ENCODE data around the gene NFKB2. TPM values are rescaled to one million over a fixed set of nuclear protein-coding genes. Genes with fewer than 3 reads are reported as not detected.
A peak's percentile ranks its signal among the peaks of the same experiment; 100 is the strongest.

The NFKB2 gene
- total RNA-seq, 4 donors from 2014 or later, result 13.7 to 54.4 (median 28.8) TPM

DNA sequence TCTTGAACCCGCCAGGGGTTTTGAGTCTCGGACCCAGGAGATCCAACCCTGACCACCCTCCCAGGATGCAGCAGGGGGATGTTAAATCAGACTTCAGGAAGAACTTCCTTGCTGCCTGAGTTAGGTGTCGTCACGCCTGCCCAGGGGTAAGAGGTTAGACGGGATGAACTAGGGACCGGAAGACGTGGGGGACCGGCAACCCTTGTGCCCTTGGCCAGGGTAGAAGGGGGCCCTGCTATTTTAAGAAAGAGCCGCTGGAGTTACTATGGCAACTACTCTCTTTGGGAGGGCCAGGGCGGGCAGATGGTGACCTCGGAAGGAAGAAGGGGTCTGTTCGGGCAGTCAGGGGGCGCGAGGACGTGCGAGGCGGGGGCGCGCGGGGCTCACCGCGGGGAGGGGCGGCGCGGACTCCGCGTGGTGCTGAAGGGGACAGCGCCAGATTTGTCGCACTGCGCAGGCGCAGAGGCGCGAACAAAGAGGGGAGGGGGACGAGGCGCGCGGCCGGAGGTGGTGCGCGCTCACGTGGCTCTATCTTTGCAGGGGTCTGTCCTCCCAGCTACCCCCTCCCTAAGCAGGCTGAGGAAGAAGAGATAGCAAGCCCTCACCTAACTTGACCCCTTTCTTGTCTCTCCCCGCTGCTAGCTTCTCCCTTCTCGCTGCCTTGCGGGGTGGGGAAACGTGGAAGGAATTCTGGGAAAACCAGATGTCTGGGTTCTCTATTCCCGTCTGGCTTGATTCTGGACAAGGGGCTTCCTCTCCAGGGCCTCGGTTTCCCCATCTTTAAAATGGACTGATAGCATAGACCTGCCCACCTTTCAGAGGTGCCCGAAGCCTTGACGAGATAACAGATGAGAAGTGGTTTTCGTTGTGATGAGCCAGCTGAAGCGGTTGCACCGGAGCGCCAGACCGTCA, 24.0 kb downstream of the NFKB2 start:
- DNase-seq (ENCODE audit: low spot score), result no peak
- TF ChIP-seq, protein P1, sequence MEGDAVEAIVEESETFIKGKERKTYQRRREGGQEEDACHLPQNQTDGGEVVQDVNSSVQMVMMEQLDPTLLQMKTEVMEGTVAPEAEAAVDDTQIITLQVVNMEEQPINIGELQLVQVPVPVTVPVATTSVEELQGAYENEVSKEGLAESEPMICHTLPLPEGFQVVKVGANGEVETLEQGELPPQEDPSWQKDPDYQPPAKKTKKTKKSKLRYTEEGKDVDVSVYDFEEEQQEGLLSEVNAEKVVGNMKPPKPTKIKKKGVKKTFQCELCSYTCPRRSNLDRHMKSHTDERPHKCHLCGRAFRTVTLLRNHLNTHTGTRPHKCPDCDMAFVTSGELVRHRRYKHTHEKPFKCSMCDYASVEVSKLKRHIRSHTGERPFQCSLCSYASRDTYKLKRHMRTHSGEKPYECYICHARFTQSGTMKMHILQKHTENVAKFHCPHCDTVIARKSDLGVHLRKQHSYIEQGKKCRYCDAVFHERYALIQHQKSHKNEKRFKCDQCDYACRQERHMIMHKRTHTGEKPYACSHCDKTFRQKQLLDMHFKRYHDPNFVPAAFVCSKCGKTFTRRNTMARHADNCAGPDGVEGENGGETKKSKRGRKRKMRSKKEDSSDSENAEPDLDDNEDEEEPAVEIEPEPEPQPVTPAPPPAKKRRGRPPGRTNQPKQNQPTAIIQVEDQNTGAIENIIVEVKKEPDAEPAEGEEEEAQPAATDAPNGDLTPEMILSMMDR (IDR thresholded peaks at IDR 0.05), result no peak
- ATAC-seq (ENCODE audit: low FRiP score), result no peak

DNA sequence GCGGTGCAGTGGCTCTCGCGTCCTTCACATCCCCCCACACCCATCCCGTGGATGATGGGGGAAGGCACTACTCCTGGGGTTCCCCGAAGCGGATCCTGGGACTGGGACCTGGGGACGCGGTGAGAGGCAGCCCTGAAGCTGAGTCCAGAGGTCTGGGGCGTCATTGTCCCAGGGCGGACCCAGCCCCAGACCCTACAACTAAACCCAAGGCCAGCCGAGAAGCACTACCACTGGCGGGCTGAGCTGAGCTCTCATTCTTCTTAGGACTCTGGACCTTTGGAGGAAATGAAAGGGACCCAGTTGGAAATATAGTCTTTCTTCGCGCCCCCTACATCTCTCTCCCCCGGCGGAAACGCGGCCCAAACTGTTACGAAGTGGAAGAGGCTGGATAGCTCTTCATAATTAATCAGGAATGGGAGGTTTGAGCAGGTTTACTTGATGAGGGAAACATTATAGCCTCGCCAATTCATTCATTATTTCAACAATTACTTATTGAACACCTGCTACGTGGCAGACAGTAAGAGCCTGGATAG, 24.7 kb downstream of the NFKB2 start:
- DNase-seq (ENCODE audit: low spot score) (no peak), ATAC-seq (ENCODE audit: low FRiP score) (no peak)
- TF ChIP-seq, protein P1 (IDR thresholded peaks at IDR 0.05), result no peak

DNA sequence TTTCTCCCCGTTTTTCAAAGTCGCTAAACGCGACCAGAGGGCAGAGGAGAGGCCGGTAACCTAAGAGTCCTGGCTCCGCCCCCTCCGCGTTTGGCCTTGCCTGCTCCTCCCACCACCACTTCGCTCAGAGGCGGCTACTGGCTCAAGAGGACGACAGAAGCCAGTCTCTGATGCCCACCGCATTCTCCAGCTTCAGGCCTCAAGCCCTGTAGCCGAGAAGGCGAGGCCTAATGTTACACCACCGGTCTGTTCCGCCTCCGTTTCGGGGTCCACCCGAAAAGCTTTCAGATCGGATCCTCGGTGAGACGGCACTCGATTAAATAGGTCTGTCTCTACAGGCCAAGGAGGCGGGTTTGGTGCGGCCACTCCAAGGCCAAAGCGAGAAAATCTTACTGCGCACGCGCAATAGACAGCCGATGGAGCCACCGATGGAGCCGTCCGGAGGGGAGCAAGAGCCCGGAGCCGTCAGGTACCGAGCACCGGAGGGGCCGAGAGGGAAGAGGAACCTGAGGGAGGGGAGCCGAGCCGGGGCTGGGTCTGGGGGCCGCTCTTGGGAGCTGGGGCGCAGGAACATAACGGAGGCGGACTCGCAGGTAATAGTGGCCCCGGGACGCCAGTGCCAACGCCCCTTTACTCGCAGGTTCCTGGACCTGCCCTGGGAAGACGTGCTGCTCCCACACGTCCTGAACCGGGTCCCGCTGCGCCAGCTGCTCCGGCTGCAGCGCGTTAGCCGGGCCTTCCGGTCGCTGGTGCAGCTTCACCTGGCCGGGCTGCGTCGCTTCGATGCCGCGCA, 25.4 kb downstream of the NFKB2 start, which contains the start of gene FBXL15:
TSS of gene FBXL15 (plus strand) at position 123 of the 793 bp plus-strand sequence. CDS start at position 417, 294 bp downstream.
- ATAC-seq (ENCODE audit: low FRiP score) (peak; percentile 94), DNase-seq (ENCODE audit: low spot score) (peak; percentile 95)
- TF ChIP-seq, protein P1 (IDR thresholded peaks at IDR 0.05), result no peak

DNA sequence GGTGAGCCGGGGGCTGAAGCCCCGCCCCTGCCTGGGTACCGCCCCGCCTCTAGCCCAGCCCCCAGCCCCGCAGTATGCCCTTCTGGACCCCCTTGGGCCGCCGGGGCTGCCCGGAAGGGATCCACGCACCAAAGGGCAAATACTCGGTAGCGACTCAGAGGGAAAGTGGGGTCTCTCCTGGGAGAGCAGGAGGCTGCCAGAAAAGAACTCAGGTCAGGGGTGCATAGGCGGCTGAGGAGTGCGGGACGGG, 25.9 kb downstream of the NFKB2 start:
- no peak for DNase-seq (ENCODE audit: low spot score)
- no peak for ATAC-seq (ENCODE audit: low FRiP score)
- TF ChIP-seq, protein P1 (IDR thresholded peaks at IDR 0.05), result no peak

DNA sequence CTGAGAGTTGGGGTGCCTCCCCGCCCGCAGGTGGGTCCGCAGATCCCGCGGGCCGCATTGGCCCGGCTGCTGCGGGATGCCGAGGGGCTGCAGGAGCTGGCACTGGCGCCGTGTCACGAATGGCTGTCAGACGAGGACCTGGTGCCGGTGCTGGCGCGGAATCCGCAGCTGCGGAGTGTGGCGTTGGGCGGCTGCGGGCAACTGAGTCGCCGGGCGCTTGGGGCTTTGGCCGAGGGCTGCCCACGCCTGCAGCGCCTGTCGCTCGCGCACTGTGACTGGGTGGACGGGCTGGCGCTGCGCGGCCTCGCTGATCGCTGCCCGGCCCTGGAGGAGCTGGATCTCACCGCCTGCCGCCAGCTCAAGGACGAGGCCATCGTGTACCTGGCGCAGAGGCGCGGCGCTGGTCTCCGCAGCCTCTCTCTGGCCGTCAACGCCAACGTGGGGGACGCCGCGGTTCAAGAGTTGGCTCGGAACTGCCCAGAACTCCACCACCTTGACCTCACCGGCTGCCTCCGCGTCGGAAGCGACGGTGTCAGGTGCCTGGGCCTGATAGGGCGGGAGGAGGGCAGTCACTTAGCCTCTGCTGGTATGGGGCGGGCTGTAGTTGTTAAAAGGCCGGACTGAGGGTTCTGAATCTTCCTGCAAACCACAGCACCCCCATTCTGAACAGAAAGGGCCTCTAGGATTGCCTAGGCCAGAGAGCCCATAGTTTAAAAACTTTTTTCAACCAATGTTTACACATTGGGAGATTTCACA, 26.4 kb downstream of the NFKB2 start:
- ATAC-seq (ENCODE audit: low FRiP score), result peak; percentile 11

DNA sequence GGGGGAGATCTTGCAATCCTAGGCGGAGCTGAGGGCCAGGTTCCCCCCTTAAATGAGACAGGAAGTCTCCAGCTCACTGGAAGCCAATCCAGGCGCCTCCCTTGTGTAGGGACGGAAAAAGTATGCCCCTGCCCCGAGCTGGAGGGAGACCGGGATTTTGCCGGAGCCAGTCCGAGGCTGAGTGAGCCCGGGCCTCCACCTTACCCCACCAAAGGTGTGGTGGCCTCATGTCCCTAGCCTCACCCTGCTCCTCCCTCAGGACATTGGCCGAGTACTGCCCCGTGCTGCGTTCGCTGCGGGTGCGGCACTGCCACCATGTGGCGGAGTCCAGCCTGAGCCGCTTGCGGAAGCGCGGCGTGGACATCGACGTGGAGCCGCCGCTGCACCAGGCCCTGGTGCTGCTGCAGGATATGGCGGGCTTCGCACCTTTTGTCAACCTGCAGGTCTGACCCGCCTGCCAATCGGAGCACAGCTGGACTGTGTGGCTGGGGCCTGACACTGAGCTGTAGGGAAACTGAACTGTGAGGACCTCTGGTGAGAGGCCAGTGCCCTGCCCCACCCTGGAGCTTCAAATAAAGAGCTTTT, 27.1 kb downstream of the NFKB2 start:
- TF ChIP-seq, protein P1 (IDR thresholded peaks at IDR 0.05), result peak in 1 of 3 donors; percentile 42

More for the DNA sequence above, 26.4 kb downstream of the NFKB2 start:
- no peak for DNase-seq (ENCODE audit: low spot score)
- TF ChIP-seq, protein P1 (IDR thresholded peaks at IDR 0.05), result no peak

More for the DNA sequence above, 27.1 kb downstream of the NFKB2 start:
- no peak for DNase-seq (ENCODE audit: low spot score)
- ATAC-seq (ENCODE audit: low FRiP score), result peak; percentile 59
